DMS 273 treated with DMSO at 0.1 percent for 48 hours (cell line): Measurements from ENCODE around the gene FAM47E.
"Not testable (repeated sequence)": the region's sequence is repeated elsewhere in the genome, so short reads cannot be mapped to it uniquely, and the experiment has no call there.

Experiments used
- DNase-seq: peaks from one replicate; lab custom pipeline; 2025; lab: John Stamatoyannopoulos, UW

Gene FAM47E

DNA sequence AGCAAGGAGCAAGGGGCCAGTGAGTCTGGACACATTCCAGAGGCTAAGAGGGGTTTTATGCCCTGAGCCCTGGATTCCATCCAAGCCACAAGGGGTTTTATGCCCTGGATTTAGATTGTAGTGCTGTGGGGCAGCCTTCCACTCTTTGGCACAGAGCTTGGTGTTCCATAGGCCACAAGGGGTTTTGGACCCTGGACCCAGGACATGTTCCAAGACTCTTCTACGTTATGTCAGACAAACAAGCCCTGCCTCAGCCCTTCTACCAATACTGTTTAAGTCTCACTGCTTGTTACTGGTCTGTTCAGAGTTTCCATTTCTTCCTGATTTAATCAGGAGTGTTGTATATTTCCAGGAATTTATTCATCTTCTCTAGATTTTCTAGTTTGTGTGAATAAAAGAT lies 25.1 kb upstream of the FAM47E start:
- DNase-seq = no peak

DNA sequence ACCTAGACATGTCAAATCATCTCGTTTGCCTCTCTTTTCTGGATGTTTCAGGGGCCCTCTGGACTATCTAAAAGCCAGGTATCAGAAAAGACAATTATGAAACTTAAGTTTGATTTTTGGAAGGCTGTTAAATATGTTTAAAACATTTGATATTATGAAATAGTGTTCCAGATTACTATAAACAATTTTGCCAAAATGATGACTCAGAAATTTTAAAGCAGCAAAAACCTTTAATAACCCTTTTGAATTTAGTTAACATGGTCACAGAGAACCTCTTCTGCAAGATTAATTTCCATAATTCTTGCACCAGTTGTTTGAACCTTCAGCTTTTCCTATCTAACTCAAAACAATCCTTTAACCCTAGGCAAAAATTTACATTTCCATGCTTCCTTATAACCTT lies 18.8 kb upstream of the FAM47E start:
- no peak for DNase-seq

DNA sequence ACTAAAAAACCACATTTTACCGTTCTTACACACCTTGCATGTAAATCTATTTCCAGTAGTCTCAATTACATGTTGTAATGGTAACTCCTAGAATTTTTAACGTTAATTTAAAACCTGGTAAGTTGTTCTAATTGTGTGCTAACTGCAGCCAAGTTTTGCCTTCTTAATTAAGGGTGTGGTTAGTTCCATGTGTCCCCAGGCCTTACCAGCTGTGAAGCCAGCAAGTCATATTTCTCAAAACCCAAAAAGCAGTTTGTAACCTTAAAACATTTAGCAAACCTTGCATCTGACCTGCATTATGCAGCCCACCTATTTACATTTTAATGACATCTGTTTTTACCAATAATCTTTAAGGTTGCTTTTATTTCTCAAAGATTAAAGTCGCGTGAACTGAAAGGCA lies 18.4 kb upstream of the FAM47E start:
- DNase-seq = no peak

DNA sequence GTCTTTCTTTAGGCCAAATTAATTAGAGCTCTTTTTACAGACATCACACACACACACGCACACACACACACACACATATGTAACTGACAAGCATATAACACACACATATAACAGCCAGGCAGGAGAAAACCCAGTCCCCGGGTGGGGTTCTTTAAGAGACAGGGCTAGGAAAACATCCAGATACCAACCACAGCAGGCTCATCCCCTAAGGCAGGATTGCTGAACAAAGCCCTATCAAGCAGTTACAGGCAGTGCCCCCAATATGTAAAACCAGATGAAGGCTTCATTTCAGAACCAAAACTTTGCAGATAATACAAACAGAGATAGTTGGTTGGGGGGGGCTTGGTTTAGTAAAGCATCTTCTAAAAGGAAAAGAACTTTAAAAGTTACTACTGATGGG lies 18.0 kb upstream of the FAM47E start:
- no peak for DNase-seq

DNA sequence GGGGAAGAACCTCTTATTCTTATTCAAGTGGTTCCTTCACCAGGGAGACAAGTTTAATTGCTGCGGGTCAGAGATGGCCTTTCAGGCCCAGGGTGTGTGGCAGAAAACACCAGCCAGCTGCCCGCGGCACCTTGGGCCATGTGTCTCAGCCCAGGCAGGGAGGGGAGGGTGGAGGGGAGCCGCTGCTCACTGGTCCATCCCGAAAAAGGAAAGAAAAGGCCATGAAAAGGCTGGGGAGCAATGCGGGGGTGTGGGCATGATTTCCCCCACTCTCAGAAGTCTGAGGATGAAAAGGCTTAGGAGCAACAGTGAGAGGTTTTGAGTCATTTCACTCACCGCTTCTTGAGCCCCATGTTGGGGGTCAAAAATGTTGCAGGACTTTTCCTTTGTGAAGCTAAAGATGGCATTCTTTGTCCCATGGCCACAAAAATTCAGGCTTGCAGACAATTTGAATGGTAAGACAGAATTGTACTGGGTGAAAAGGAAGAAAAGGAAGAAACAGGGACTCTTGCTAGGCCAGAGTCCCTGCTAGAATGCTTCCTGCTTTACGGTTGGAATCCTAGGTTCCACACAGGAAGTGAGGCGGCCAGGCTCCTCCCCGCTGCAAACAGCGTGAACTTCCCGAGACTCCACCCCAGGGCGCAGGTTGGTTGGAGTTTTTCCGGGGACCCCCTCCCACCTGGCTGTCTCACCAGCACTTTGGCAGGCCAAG lies 17.4 kb upstream of the FAM47E start:
- no peak for DNase-seq

DNA sequence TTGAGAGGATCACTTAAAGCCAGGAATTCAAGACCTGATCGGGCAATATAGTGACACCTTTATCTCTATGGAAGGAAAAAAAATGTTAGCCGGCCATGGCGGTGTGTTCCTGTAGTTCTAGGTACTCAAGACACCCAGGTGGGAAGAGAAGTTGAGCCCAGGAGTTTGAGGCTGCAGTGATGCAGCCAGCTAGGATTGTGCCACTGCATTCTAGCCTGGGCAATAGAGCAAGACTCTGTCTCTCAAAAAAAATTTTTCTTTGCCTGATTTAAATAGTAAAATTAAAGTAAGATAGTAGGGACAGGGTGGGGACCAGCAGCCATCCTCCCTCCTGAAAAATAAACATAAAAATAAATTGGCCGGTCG lies 16.9 kb upstream of the FAM47E start:
- no peak for DNase-seq

DNA sequence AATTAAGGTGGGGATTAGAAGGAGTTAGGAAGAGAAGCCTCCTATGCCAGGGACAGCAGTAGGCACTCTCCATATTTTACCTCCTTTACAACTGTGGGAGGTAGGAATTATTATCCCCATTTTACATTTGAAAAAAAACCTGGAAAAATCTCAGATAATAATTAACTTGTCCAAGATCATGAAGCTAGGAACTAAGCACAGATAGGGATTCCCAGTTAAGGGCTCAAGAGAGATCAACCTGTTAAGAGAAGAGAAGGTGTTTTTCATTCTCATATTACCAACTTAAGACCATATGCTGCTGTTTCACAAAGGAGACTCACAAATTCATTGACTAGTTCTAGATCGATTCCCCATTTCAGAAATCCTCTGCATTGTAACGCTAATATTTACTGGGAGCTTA lies 16.1 kb upstream of the FAM47E start:
- no peak for DNase-seq

DNA sequence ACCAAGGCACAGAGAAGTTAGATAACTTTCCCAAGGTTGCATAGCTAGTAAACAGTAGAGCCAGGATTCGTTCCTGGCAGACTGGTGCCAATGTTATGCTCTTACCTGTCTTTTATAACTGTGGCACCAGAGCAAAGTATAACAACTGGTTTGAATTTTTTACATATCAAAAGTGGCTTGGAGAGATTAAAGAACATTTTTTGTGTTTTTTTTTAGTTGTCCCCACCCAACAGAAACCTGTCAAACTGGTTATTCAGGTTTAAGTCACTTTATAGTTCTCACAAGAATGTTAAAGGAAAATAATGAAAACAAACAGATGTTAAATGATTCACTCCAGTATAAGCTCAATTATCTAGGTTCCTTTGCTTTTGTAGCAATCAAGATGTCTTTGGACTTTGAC lies 15.6 kb upstream of the FAM47E start:
- DNase-seq = no peak

DNA sequence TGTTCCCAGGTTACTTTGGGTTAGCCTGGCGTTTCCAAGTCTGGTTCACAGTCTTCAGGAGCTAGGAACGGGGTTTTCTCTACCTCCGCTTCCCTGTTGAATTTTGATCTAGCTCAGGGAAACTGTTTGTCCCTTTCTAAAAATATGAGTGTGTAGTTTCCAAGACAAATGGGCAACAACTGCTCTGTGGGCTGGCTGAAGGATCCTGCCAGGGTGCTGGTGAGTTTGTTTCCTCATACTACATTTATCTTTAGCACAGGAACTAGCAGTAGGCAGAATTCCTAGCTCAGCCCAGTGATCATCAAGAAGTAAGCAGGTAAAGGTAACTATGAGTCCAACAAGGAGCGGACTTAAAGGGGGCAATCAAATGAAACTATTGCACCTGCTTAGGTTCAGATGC lies 13.3 kb upstream of the FAM47E start:
- no peak for DNase-seq

DNA sequence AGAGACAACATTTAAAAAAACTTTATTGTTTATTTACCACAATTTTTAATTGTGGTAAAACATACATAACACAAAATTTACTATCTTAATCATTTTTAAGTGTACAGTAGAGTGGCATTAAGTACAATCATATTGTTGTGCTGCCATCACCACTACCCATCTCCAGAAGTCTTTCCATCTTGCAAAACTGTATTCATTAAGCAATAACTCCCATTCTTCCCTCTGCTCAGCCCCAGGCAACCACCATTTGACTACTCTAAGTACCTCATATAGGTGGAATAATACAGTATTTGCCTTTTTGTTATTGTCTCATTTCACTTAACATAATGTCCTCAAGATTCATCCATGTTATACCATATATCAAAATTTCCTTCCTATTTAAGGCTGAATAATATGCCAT lies 12.8 kb upstream of the FAM47E start:
- no peak for DNase-seq

DNA sequence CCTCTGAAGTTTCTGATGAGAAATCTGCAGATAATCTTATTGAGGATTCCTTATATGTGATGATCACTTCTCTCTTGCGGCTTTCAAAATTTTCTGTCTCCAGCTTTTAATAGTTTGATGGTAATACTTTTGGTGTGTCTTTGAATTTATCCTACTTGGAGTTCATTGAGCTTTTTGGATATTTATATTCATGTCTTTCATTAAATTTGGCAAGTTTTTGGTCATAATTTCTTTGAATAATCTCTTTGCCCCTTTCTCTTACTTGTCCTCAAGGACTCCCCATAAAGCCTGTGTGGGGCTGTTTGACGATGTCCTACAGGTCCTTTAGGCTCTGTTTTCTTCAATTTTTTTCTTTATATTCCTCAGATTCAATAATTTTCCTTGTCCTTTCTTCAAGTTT lies 11.3 kb upstream of the FAM47E start:
- no peak for DNase-seq

DNA sequence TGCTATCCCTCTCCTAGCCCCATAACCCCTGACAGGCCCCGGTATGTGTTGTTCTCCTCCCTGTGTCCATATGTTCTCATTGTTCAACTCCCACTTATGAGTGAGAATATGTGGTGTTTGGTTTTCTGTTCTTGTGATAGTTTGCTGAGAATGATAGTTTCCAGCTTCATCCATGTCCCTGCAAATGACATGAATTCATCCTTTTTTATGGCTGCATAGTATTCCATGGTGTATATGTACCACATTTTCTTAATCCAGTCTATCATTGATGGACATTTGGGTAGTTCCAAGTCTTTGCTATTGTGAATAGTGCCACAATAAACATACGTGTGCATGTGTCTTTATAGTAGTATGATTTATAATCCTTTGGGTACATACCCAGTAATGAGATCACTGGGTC lies 7.6 kb upstream of the FAM47E start:
- DNase-seq = not testable (repeated sequence)

DNA sequence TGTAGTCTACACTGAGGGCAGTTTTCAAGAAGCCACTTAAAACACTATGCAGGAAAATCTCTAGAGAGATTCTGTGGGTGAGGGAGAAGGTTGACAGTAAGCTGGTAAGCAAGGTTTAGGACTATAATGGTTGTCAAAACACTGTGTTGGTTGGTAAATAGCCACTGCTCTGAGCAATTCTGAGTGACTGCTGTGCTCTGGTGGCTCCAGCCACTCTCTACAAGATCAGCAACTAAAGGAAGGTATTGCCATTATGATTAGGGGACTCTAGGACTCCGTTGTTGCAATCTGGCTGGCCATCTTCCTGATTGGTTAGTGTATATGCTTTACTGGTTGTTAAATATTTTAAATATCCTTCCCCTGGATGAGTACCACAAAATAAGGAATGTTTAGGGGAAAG lies 5.5 kb upstream of the FAM47E start:
- no peak for DNase-seq

DNA sequence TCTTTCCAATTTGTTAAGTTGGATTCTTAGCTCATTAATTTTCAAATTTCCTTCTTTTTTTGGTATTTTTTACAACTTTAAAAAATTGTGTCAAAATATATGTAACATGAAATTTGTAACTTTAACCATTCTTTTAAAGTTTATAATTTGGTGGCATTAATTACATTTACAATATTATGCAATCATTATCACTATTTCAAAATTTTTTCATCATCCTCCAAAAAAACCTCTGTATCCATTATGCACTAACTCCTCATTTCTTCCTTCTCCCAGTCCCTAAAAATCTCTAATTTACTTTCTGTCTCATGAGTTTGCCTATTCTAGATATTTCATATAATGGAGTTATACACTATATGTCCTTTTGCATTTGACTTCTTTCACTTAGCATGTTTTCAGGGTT lies 4.7 kb upstream of the FAM47E start:
- no peak for DNase-seq

DNA sequence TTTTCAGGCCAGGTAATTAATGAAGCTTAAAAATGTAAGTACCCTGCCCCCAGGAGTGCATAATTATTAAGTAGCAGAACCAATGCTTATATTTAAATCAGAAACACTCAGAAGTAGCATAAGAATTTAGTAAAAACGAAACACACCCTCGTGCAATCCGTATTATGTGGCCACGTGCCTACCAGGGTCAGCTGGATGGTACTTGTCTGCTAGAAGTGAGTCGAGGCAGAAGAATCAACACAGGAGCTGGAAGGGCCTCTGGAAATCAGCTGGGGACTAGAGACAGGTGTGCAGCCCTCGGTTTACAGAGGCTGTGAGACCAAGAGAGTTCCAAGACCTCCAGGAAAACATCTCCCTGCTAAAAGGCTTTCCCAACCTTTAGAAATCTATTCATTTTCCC lies 559 bp upstream of the FAM47E start:
- no peak for DNase-seq

DNA sequence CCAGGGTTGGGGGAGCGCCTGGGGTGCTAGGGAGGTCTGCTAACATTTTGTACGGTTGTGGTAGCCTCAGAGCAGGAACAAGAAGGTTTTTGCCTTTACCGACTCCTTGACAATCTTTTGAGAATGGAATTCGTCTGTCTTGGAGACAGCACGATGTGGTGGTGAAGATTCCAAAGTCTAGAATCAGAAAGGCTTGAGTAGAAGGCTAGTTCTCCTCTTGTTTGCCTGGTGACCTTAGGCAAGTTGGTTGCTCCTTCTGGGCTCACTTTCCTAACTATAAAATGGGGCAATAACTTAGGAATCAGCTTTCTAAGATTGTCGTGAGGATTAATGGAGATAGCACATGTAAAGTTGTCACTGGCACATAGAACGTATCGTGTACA lies 741 bp downstream of the FAM47E start:
- no peak for DNase-seq

DNA sequence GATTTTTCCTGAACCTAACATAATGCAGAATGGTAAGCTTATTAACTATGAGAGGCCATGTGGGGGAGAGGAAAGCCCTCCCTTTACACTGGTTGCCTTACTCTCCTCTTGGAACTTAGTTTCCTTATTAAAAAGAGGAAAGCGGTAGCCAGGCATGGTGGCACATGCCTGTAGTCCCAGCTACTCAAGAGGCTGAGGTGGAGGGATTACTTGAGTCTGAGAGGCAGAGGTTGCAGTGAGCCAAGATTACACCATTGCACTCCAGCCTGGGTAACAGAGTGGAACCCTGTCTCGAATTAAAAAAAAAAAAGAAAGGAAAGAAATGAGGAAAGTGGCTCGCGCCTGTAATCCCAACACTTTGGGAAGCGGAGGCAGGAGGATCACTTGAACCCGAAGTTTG lies 2.0 kb downstream of the FAM47E start:
- DNase-seq = no peak

DNA sequence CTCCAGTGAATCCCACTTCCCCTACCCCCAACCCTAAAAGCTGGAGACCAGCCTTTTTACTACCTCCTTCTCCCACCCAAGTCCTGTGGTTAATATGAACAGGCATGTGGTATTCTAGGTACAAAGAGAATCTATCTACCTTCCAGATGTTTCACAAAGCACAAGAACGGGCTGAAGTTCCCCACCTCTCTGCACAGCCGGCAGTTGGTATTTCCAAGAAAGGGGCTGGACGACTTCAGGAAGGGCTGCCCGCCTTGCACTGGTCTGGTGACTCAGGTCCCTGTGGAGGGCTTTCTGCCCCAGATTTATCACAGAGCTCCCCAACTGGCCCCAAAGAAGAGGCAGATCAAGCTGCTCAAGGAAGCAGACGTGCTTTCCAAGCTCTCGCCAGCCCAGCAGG lies 4.5 kb downstream of the FAM47E start:
- no peak for DNase-seq

DNA sequence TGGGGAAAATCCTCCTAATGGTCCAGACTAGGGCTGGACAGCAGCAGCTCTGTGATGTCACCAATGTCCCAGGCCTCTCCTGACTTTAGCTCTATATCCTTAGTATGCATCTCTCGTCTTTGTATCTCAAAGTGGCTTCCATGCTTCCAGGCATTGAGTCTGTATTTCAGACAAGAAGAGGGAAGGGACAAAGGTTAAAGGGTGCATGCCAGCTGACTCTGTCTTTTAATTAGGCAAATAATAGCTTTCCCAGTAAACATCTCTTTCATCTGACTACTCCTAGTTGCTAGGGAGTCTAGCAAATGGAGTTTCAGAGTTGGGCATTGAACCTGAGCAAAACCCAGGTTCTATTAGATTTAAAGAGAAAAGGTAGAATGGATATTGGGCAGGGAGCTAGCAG lies 5.4 kb downstream of the FAM47E start:
- no peak for DNase-seq

DNA sequence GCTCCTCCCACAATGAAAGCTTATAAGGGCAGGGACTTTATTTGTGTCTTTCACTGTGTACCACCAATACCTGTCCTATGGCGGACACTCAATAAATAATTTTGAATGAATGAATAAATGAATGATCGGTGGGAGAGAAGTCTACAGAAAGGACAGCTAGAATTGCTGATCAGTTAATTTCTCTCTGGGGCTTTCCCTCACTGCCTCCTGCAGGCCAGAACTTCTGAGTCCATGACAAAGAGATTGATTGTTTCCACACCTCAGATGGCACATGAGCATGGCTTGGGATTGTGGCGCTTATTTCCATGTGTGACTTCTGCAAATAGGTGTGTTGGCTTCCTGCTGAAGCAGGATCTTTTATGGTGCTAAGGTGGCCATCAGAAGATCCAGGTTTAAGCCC lies 6.3 kb downstream of the FAM47E start:
- DNase-seq = no peak

DNA sequence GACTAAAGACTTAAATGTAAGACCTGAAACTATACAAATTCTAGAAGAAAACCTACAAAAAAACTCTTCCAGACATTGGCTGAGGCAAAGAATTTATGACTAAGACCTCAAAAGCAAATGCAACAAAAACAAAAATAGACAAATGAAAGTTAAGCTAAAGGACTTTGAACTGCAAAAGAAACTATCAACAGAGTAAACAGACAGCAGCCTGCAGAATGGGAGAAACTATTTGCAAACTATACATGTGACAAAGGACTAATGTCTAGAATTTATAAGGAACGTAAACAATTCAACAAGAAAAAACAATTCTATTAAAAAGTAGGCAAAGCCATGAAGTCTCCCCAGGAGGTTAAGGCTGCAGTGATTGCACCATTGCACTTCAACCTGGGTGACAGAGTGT lies 9.1 kb downstream of the FAM47E start:
- no peak for DNase-seq

DNA sequence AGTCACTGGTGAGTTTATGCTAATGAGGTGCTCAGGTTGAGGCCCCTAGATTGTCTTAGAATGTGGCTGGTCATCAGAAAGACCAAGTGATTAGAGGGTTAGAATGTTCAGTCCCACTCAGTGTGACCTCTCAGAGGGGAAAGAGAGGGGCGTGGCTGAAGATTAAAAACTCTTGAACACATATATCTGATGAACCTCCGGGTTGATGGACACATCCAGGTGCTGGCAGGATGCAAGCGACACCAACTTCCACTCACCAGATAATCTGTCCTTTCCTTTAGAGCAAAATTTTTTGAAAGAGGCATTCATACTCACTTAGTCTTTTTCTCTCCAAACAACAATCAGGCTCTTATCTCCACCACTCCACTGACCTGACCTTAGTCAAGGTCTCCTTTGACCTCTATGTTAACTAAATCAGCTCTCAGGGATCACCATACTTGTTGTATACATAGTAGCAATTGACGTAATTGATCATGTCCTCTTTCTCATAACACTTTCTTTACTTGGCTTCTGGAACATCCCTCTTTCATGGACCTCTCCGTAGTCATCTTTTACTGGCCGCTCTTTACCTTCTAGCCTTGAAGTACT lies 14.2 kb downstream of the FAM47E start:
- no peak for DNase-seq

DNA sequence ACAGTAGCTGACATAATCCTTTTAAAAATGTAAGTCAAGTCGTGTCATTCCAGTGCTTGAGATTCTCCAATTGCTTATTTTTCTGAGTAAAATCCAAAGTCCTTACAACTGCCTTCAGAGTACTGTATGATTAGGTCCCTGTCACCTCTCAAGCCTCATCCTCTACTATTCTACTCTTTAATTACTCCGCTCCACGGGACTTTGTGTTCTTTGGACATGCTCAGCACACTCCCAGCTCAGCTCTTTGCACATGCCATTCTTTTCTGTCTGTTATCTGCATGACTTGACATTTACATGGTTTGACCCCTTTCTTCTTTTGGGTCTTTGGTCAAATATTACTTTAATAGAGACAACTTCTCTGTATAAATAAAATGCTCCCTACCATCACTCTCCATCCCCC lies 15.1 kb downstream of the FAM47E start:
- DNase-seq = no peak

DNA sequence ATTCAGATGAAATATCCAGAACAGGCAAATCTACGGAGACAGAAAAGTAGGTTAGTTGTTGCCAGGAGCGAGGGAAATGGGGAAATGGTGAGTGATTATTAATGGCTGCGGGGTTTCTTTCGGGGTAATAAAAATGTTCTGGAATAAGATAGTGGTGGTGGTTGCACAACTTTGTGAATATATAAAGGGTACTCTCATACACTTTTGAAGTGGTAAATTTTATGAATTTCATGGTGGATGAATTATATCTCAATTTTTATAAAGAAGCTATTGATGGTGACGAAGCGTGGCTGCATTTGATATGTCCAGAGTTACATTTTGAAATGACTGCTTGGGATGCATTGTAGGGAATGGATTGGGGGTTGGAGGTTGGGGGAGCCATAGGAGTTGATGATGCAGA lies 16.3 kb downstream of the FAM47E start:
- DNase-seq = no peak
